ENCODE results near the gene C19orf85. TPM values are rescaled to one million over a fixed set of nuclear protein-coding genes. Genes with fewer than 3 reads are reported as not detected.

The C19orf85 gene
- total RNA-seq, 1 experiment from 2014 or later: not detected

DNA sequence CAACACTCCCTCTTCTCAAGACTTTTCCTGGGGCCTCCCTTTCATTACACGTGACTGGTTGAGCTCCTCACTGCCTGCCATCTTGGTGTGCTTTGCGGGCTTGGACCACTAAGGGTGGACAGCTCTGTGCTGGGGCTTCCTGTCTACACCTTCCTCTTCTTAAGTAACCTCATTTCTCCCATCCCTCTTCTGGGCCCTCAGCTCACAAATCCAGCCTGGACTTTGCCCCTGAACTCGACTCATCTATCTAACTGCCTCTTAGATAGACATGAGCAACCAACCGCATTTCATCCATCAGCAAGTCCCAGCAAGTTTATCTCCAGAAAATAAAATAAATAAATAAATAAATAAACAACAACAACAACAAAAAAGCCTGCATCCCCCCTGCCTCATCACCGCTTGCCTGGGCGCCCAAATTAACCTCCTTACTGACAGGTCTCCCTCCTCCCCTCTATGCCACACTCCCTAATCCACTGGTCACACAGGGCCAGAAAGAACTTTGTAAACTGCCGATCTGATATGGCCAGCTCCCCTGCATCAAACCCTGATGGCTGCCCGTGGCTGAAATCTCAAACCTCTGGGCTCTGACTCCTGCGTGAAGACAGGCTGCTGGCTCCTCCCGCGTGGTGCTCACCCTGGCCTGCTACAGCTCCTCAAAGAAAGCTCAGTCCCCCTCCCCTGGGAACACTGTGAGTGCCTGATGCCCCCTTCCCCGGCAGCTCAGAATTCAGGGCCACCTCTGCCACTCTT lies 10.9 kb downstream of the C19orf85 start:
- TSS peak; percentile 54 for BruUV-seq (replicated peaks)
- H3K9me3 ChIP-seq (ENCODE audit: control insufficient read depth, insufficient read depth, low read depth, low read length): no peaks in the 10 kb centered on the region
- H3K27ac ChIP-seq (ENCODE audit: low read length): no peak overlapping the region
- TF ChIP-seq POLR2AphosphoS5 (IDR thresholded peaks at IDR 0.05; ENCODE audit: low read depth, low read length) (no peak), SIN3A (IDR thresholded peaks at IDR 0.05; ENCODE audit: borderline replicate concordance, insufficient read depth, low read depth, low read length) (no peak), TCF7L2 (IDR thresholded peaks at IDR 0.05; ENCODE audit: low read depth, low read length) (no peak), CTCF (IDR thresholded peaks at IDR 0.05) (no peak)
- TF ChIP-seq, protein P1, sequence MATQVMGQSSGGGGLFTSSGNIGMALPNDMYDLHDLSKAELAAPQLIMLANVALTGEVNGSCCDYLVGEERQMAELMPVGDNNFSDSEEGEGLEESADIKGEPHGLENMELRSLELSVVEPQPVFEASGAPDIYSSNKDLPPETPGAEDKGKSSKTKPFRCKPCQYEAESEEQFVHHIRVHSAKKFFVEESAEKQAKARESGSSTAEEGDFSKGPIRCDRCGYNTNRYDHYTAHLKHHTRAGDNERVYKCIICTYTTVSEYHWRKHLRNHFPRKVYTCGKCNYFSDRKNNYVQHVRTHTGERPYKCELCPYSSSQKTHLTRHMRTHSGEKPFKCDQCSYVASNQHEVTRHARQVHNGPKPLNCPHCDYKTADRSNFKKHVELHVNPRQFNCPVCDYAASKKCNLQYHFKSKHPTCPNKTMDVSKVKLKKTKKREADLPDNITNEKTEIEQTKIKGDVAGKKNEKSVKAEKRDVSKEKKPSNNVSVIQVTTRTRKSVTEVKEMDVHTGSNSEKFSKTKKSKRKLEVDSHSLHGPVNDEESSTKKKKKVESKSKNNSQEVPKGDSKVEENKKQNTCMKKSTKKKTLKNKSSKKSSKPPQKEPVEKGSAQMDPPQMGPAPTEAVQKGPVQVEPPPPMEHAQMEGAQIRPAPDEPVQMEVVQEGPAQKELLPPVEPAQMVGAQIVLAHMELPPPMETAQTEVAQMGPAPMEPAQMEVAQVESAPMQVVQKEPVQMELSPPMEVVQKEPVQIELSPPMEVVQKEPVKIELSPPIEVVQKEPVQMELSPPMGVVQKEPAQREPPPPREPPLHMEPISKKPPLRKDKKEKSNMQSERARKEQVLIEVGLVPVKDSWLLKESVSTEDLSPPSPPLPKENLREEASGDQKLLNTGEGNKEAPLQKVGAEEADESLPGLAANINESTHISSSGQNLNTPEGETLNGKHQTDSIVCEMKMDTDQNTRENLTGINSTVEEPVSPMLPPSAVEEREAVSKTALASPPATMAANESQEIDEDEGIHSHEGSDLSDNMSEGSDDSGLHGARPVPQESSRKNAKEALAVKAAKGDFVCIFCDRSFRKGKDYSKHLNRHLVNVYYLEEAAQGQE (IDR thresholded peaks at IDR 0.05; ENCODE audit: insufficient read depth in 1 of 2, low read depth in 2 of 2, low read length in 1 of 2): no peak
- ATAC-seq (peak; percentile 11; the same call in 1 of the 2 replicates), DNase-seq (ENCODE audit: low read depth, low spot score) (no peak)
- H3K36me3 ChIP-seq (ENCODE audit: control insufficient read depth, insufficient read depth, low read length): 0 out of 2 replicates have a peak, but pooled peaks cover 3% of the 10 kb centered on the region
- ChIA-PET POLR2A (no interaction called here), CTCF (interaction anchor here (0.6 to 1.4 kb wide), 3 partner anchors 14 to 70 kb away, joined by 3 to 6 read pairs (median 6); no protein-coding TSS in a partner anchor)
- intact Hi-C loops (cut with micrococcal nuclease; ENCODE audit: unreplicated experiment) (no loop called here), in situ Hi-C loops (cut with HindIII; ENCODE audit: low pct_unique_long_range_greater_than_20kb, low sequenced_read_pairs) (no loop called here)
- H3K4me1 ChIP-seq (ENCODE audit: control insufficient read depth, insufficient read depth, low read length): no peaks in the 10 kb centered on the region; the same call in 1 of the 2 replicates
- peaks cover 6% of the 10 kb centered on the region for H3K27me3 ChIP-seq (ENCODE audit: control insufficient read depth, insufficient read depth, low read length)
- H3K4me3 ChIP-seq (ENCODE audit: low read depth in 2 of 2, low read length in 2 of 2): no peak overlapping the region

GRCh38 chr19:55452749-55453346 lies 11.7 kb downstream of the C19orf85 start:
- POLR2A ChIA-PET: no interaction called here

More at GRCh38 chr19:55452749-55453346, 11.7 kb downstream of the C19orf85 start:
- H3K4me3 ChIP-seq (ENCODE audit: low read depth in 2 of 2, low read length in 2 of 2): no peak overlapping the region
- no peak; the same call in 1 of the 2 replicates for TF ChIP-seq POLR2AphosphoS5 (IDR thresholded peaks at IDR 0.05; ENCODE audit: low read depth, low read length)
- TF ChIP-seq SIN3A (IDR thresholded peaks at IDR 0.05; ENCODE audit: borderline replicate concordance, insufficient read depth, low read depth, low read length): no peak
- TF ChIP-seq, protein P1 (IDR thresholded peaks at IDR 0.05; ENCODE audit: insufficient read depth in 1 of 2, low read depth in 2 of 2, low read length in 1 of 2): no peak
- TF ChIP-seq CTCF (IDR thresholded peaks at IDR 0.05): no peak; the same call in 1 of the 2 replicates
- intact Hi-C loops (cut with micrococcal nuclease; ENCODE audit: unreplicated experiment): no loop called here
- no peaks in the 10 kb centered on the region for H3K9me3 ChIP-seq (ENCODE audit: control insufficient read depth, insufficient read depth, low read depth, low read length)
- 0 out of 2 replicates have a peak, but pooled peaks cover 3% of the 10 kb centered on the region for H3K36me3 ChIP-seq (ENCODE audit: control insufficient read depth, insufficient read depth, low read length)
- H3K4me1 ChIP-seq (ENCODE audit: control insufficient read depth, insufficient read depth, low read length): peaks cover 3% of the 10 kb centered on the region
- peaks cover 6% of the 10 kb centered on the region for H3K27me3 ChIP-seq (ENCODE audit: control insufficient read depth, insufficient read depth, low read length)
- in situ Hi-C loops (cut with HindIII; ENCODE audit: low pct_unique_long_range_greater_than_20kb, low sequenced_read_pairs): no loop called here
- CTCF ChIA-PET: interaction anchor here (0.7 to 1.4 kb wide), 2 partner anchors 14 to 33 kb away, joined by 3 to 6 read pairs; no protein-coding TSS in a partner anchor
- ATAC-seq (peak; percentile 55), DNase-seq (ENCODE audit: low read depth, low spot score) (no peak)
- BruUV-seq (replicated peaks): no TSS peak
- no peak overlapping the region for H3K27ac ChIP-seq (ENCODE audit: low read length)
